Fibroblast of lung (primary cell): ENCODE data around the gene TRAPPC2L.
"Not testable (repeated sequence)": the region's sequence is repeated elsewhere in the genome, so short reads cannot be mapped to it uniquely, and the experiment has no call there.

ENCODE experiments used
- EZH2 ChIP-seq: IDR thresholded peaks from 2 replicates; pipeline ENCODE4 v1.5.1; 2012; ENCODE audit warnings: low read length, control low read depth, mild to moderate bottlenecking; ENCODE audit errors: missing control alignments
- TF ChIP-seq, protein P1 (sequence below), 2 donors: IDR thresholded peaks in 1 of 2; conservative IDR thresholded peaks in 1 of 2; 1 replicate in 1 of 2; 2 replicates in 1 of 2; pipeline ENCODE4 v1.5.1; 2011 to 2012; ENCODE audit warnings: low read length in 2 of 2, control low read depth in 1 of 2, inconsistent platforms in 1 of 2, low read depth in 1 of 2, mild to moderate bottlenecking in 1 of 2

DNA sequence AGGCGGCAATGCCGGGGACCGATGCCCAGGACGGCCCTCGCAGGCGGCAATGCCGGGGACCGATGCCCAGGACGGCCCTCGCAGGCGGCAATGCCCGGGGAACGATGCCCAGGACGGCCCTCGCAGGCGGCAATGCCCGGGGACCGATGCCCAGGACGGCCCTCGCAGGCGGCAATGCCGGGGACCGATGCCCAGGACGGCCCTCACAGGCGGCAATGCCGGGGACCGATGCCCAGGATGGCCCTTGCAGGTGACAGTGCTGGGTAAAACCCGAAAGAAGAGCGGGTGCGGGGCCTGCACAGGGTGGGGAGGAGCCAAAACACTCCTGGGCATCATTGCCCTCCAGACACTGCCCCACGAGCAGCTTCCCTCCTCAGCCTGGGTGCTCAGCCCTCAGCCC, 33.3 kb upstream of the TRAPPC2L start:
- TF ChIP-seq, protein P1, sequence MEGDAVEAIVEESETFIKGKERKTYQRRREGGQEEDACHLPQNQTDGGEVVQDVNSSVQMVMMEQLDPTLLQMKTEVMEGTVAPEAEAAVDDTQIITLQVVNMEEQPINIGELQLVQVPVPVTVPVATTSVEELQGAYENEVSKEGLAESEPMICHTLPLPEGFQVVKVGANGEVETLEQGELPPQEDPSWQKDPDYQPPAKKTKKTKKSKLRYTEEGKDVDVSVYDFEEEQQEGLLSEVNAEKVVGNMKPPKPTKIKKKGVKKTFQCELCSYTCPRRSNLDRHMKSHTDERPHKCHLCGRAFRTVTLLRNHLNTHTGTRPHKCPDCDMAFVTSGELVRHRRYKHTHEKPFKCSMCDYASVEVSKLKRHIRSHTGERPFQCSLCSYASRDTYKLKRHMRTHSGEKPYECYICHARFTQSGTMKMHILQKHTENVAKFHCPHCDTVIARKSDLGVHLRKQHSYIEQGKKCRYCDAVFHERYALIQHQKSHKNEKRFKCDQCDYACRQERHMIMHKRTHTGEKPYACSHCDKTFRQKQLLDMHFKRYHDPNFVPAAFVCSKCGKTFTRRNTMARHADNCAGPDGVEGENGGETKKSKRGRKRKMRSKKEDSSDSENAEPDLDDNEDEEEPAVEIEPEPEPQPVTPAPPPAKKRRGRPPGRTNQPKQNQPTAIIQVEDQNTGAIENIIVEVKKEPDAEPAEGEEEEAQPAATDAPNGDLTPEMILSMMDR (conservative IDR thresholded peaks at IDR 0.05 in 1 of 2, IDR thresholded peaks at IDR 0.05 in 1 of 2; ENCODE audit: low read depth in 1 of 2, low read length in 2 of 2) = not testable (repeated sequence)
- TF ChIP-seq EZH2 = not testable (repeated sequence)
